NCI-H526 treated with DMSO at 0.1 percent for 48 hours (cell line): ENCODE data around the gene DGAT2.
"Not testable (repeated sequence)": the region's sequence is repeated elsewhere in the genome, so short reads cannot be mapped to it uniquely, and the experiment has no call there.

Source experiments
- DNase-seq: peaks from one replicate; lab custom pipeline; 2025; lab: John Stamatoyannopoulos, UW

The DGAT2 gene

GRCh38 chr11:75768112-75768908, at the start of gene DGAT2:
Gene DGAT2 (plus strand): TSS chr11:75768778. CDS start chr11:75768992, 214 bp downstream.
- peak; percentile 83 for DNase-seq

GRCh38 chr11:75719340-75720239, 49.0 kb upstream of the DGAT2 start:
- no peak for DNase-seq

- no peak for DNase-seq
These were observed 47.9 kb upstream of the DGAT2 start for GRCh38 chr11:75720639-75721038.

GRCh38 chr11:75721852-75722668, 46.5 kb upstream of the DGAT2 start:
- DNase-seq = no peak

GRCh38 chr11:75722669-75723042, 45.9 kb upstream of the DGAT2 start:
- no peak for DNase-seq

GRCh38 chr11:75725547-75726320, 42.8 kb upstream of the DGAT2 start:
- no peak for DNase-seq

GRCh38 chr11:75728992-75729391, 39.6 kb upstream of the DGAT2 start:
- DNase-seq = no peak

- DNase-seq = no peak
These were observed 37.5 kb upstream of the DGAT2 start for GRCh38 chr11:75731095-75731494.

- DNase-seq = no peak
These were observed 35.5 kb upstream of the DGAT2 start for GRCh38 chr11:75733071-75733430.

- no peak for DNase-seq
These were observed 35.0 kb upstream of the DGAT2 start for GRCh38 chr11:75733431-75734107.

GRCh38 chr11:75734491-75735180, 33.9 kb upstream of the DGAT2 start:
- DNase-seq = no peak

- no peak for DNase-seq
These were observed 33.3 kb upstream of the DGAT2 start for GRCh38 chr11:75735181-75735845.

GRCh38 chr11:75737314-75737713, 31.3 kb upstream of the DGAT2 start:
- no peak for DNase-seq

GRCh38 chr11:75740681-75741080, 27.9 kb upstream of the DGAT2 start:
- DNase-seq = no peak

GRCh38 chr11:75743159-75743558, 25.4 kb upstream of the DGAT2 start:
- DNase-seq = not testable (repeated sequence)

- DNase-seq = no peak
These were observed 24.6 kb upstream of the DGAT2 start for GRCh38 chr11:75743711-75744563.

GRCh38 chr11:75745807-75746206, 22.8 kb upstream of the DGAT2 start:
- no peak for DNase-seq

GRCh38 chr11:75748729-75749273, 19.8 kb upstream of the DGAT2 start:
- not testable (repeated sequence) for DNase-seq
